Gastrocnemius medialis (tissue), 4 donors: ENCODE measurements around the gene ABCC3.

Experiments
- POLR2A ChIP-seq, 2 donors: fragments of 450-650 bp; IDR thresholded peaks; one replicate each; pipeline ENCODE4 v1.6.1; 2017; ENCODE audit warnings: antibody characterized with exemption in 2 of 2, mild to moderate bottlenecking in 2 of 2, moderate library complexity in 2 of 2
- TF ChIP-seq, protein P1 (sequence below), 5 experiments: fragments of 450-650 bp in 3 of 5; fragments of 200-600 bp in 2 of 5; sonication (generic) in 2 of 5; IDR thresholded peaks in 4 of 5; conservative IDR thresholded peaks in 1 of 5; 1 replicate in 4 of 5; 2 replicates in 1 of 5; pipeline ENCODE4 v1.5.1; 2016 to 2019; ENCODE audit warnings: antibody characterized with exemption in 5 of 5, mild to moderate bottlenecking in 3 of 5, moderate library complexity in 3 of 5

DNA sequence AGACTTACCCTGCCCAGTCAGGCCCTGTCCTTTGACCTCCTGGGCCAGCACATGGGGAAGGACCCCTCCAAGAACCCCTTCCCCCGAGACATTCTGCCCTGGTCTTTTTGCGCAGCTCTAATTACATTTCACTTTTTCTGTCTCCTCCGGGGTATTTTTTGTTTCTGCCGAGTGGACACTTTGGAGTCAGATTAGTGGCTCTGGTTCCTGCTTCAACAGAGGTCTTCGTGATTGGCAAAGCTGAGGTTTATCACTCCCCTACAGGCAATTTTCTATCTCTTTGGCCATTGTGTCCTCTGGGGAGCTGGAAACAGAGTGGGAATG is 49.6 kb downstream of the ABCC3 start:
- TF ChIP-seq, protein P1, sequence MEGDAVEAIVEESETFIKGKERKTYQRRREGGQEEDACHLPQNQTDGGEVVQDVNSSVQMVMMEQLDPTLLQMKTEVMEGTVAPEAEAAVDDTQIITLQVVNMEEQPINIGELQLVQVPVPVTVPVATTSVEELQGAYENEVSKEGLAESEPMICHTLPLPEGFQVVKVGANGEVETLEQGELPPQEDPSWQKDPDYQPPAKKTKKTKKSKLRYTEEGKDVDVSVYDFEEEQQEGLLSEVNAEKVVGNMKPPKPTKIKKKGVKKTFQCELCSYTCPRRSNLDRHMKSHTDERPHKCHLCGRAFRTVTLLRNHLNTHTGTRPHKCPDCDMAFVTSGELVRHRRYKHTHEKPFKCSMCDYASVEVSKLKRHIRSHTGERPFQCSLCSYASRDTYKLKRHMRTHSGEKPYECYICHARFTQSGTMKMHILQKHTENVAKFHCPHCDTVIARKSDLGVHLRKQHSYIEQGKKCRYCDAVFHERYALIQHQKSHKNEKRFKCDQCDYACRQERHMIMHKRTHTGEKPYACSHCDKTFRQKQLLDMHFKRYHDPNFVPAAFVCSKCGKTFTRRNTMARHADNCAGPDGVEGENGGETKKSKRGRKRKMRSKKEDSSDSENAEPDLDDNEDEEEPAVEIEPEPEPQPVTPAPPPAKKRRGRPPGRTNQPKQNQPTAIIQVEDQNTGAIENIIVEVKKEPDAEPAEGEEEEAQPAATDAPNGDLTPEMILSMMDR (IDR thresholded peaks at IDR 0.05 in 4 of 5, conservative IDR thresholded peaks at IDR 0.05 in 1 of 5): no peak
- TF ChIP-seq POLR2A (IDR thresholded peaks at IDR 0.05): no peak
